ENCODE results near the gene DNAH14. TPM values are rescaled to one million over a fixed set of nuclear protein-coding genes. Genes with fewer than 3 reads are reported as not detected.
"Not testable (repeated sequence)": the region's sequence is repeated elsewhere in the genome, so short reads cannot be mapped to it uniquely, and the experiment has no call there.

Gene DNAH14
- total and polyA plus RNA-seq, 2 experiments from 2014 or later: 14.7 to 46.1 TPM

GRCh38 chr1:225146478-225146877 lies 217.0 kb downstream of the DNAH14 start:
- no peaks in the 10 kb centered on the region for H4K20me1 ChIP-seq (ENCODE audit: insufficient read depth, poor library complexity, severe bottlenecking)
- H3K27ac ChIP-seq: no peak overlapping the region
- no peak overlapping the region for H3K4me2 ChIP-seq
- no peaks in the 10 kb centered on the region for H3K4me1 ChIP-seq (ENCODE audit: insufficient read depth)
- H3K9me3 ChIP-seq (ENCODE audit: low read depth): no peaks in the 10 kb centered on the region
- H3K9me2 ChIP-seq (replicated peaks; ENCODE audit: insufficient read depth): no peaks in the 10 kb centered on the region
- no peak for TF ChIP-seq EZH2 (IDR thresholded peaks at IDR 0.05; ENCODE audit: borderline replicate concordance)
- no peak for TF ChIP-seq EZH2phosphoT487 (IDR thresholded peaks at IDR 0.05; ENCODE audit: low read depth, severe bottlenecking, unreplicated experiment)
- TF ChIP-seq CTCF (IDR thresholded peaks at IDR 0.05; ENCODE audit: poor library complexity): no peak
- H3K27me3 ChIP-seq: no peaks in the 10 kb centered on the region
- no peak overlapping the region for H3K4me3 ChIP-seq
- 93% methylated on average over 5 of the region's 5 CpGs for WGBS (ENCODE audit: low lambda C conversion rate, missing lambda C conversion rate)
- DNase-seq (ENCODE audit: low spot score): no peak
- H3K36me3 ChIP-seq (replicated peaks; ENCODE audit: insufficient read depth, low read depth): no peaks in the 10 kb centered on the region
- H3K79me2 ChIP-seq: no peaks in the 10 kb centered on the region
- no peak overlapping the region for H2AFZ ChIP-seq

GRCh38 chr1:225147791-225148190 lies 218.3 kb downstream of the DNAH14 start:
- H3K9me3 ChIP-seq (ENCODE audit: low read depth); DNase-seq (ENCODE audit: low spot score); H3K4me3 ChIP-seq; H3K36me3 ChIP-seq (replicated peaks; ENCODE audit: insufficient read depth, low read depth); H3K27me3 ChIP-seq; H3K4me2 ChIP-seq; H3K27ac ChIP-seq; H2AFZ ChIP-seq; H3K4me1 ChIP-seq (ENCODE audit: insufficient read depth); H4K20me1 ChIP-seq (ENCODE audit: insufficient read depth, poor library complexity, severe bottlenecking); H3K9me2 ChIP-seq (replicated peaks; ENCODE audit: insufficient read depth); H3K79me2 ChIP-seq: not testable (repeated sequence)

GRCh38 chr1:225152061-225152460 lies 222.6 kb downstream of the DNAH14 start:
- Histone ChIP-seq H3K4me3 (no peak overlapping the region), H3K4me2 (no peak overlapping the region), H3K79me2 (no peaks in the 10 kb centered on the region), H3K4me1 (ENCODE audit: insufficient read depth) (no peaks in the 10 kb centered on the region), H4K20me1 (ENCODE audit: insufficient read depth, poor library complexity, severe bottlenecking) (no peaks in the 10 kb centered on the region), H3K9me3 (ENCODE audit: low read depth) (no peaks in the 10 kb centered on the region), H3K27ac (no peak overlapping the region), H3K36me3 (replicated peaks; ENCODE audit: insufficient read depth, low read depth) (no peaks in the 10 kb centered on the region), H2AFZ (no peak overlapping the region), H3K27me3 (no peaks in the 10 kb centered on the region), H3K9me2 (replicated peaks; ENCODE audit: insufficient read depth) (no peaks in the 10 kb centered on the region)
- DNase-seq (ENCODE audit: low spot score): no peak
- TF ChIP-seq CTCF (IDR thresholded peaks at IDR 0.05; ENCODE audit: poor library complexity) (no peak), EZH2phosphoT487 (IDR thresholded peaks at IDR 0.05; ENCODE audit: low read depth, severe bottlenecking, unreplicated experiment) (no peak), EZH2 (IDR thresholded peaks at IDR 0.05; ENCODE audit: borderline replicate concordance) (no peak)

GRCh38 chr1:225155555-225155954 lies 226.1 kb downstream of the DNAH14 start:
- DNase-seq (ENCODE audit: low spot score): no peak
- Histone ChIP-seq H4K20me1 (ENCODE audit: insufficient read depth, poor library complexity, severe bottlenecking) (no peaks in the 10 kb centered on the region), H3K27ac (no peak overlapping the region), H3K4me1 (ENCODE audit: insufficient read depth) (no peaks in the 10 kb centered on the region), H3K79me2 (no peaks in the 10 kb centered on the region), H3K4me3 (no peak overlapping the region), H3K27me3 (no peaks in the 10 kb centered on the region), H3K9me2 (replicated peaks; ENCODE audit: insufficient read depth) (no peaks in the 10 kb centered on the region), H3K4me2 (no peak overlapping the region), H2AFZ (no peak overlapping the region), H3K36me3 (replicated peaks; ENCODE audit: insufficient read depth, low read depth) (no peaks in the 10 kb centered on the region), H3K9me3 (ENCODE audit: low read depth) (no peaks in the 10 kb centered on the region)
- TF ChIP-seq EZH2phosphoT487 (IDR thresholded peaks at IDR 0.05; ENCODE audit: low read depth, severe bottlenecking, unreplicated experiment): no peak
- TF ChIP-seq CTCF (IDR thresholded peaks at IDR 0.05; ENCODE audit: poor library complexity): no peak
- 96% methylated on average over 1 of the region's 1 CpG for WGBS (ENCODE audit: low lambda C conversion rate, missing lambda C conversion rate)
